ENCODE data around the gene HMGCS1. TPM values are rescaled to one million over a fixed set of nuclear protein-coding genes. Genes with fewer than 3 reads are reported as not detected.
"Not testable (repeated sequence)": the region's sequence is repeated elsewhere in the genome, so short reads cannot be mapped to it uniquely, and the experiment has no call there.

Gene HMGCS1
- total RNA-seq, 2 donors from 2014 or later = 10.9 to 22.8 TPM

GRCh38 chr5:43275391-43275790 is 37.8 kb downstream of the HMGCS1 start:
- Histone ChIP-seq H3K36me3 (replicated peaks in 1 of 2; ENCODE audit: insufficient read depth in 1 of 2, low read depth in 2 of 2) (no peaks in the 10 kb centered on the region), H3K4me1 (peaks cover 7% of the 10 kb centered on the region), H3K4me3 (no peak overlapping the region), H3K27me3 (no peaks in the 10 kb centered on the region), H3K9me3 (no peaks in the 10 kb centered on the region), H3K27ac (no peak overlapping the region)
- DNase-seq = no peak
- WGBS, 2 donors = 84 to 88% methylated on average over 4 of the region's 4 CpGs
- TF ChIP-seq POLR2A (IDR thresholded peaks at IDR 0.05) = no peak
- no peak for TF ChIP-seq CTCF (IDR thresholded peaks at IDR 0.05)
- ATAC-seq = no peak
- intact Hi-C loops (cut with DNase I) = no loop called here

- intact Hi-C loops (cut with DNase I) = no loop called here
- WGBS, 2 donors = 28% methylated on average over 7 of the region's 7 CpGs
- Histone ChIP-seq H3K4me3 (no peak overlapping the region), H3K4me1 (peaks cover 7% of the 10 kb centered on the region), H3K9me3 (no peaks in the 10 kb centered on the region), H3K27ac (no peak overlapping the region), H3K36me3 (replicated peaks in 1 of 2; ENCODE audit: insufficient read depth in 1 of 2, low read depth in 2 of 2) (no peaks in the 10 kb centered on the region), H3K27me3 (no peaks in the 10 kb centered on the region)
- TF ChIP-seq POLR2A (IDR thresholded peaks at IDR 0.05) = no peak
- TF ChIP-seq CTCF (IDR thresholded peaks at IDR 0.05) = no peak
- DNase-seq (no peak), ATAC-seq (no peak)
These were observed 38.6 kb downstream of the HMGCS1 start for GRCh38 chr5:43274435-43275114.

GRCh38 chr5:43273552-43273951 is 39.7 kb downstream of the HMGCS1 start:
- intact Hi-C loops (cut with DNase I) = no loop called here
- Histone ChIP-seq H3K4me1 (peaks cover 7% of the 10 kb centered on the region), H3K9me3 (no peaks in the 10 kb centered on the region), H3K27ac (no peak overlapping the region), H3K27me3 (no peaks in the 10 kb centered on the region), H3K4me3 (no peak overlapping the region), H3K36me3 (replicated peaks in 1 of 2; ENCODE audit: insufficient read depth in 1 of 2, low read depth in 2 of 2) (no peaks in the 10 kb centered on the region)
- DNase-seq (no peak), ATAC-seq (no peak)
- TF ChIP-seq CTCF (IDR thresholded peaks at IDR 0.05) = no peak
- TF ChIP-seq POLR2A (IDR thresholded peaks at IDR 0.05) = no peak

GRCh38 chr5:43270645-43271044 is 42.6 kb downstream of the HMGCS1 start:
- Histone ChIP-seq H3K9me3 (no peaks in the 10 kb centered on the region), H3K27me3 (no peaks in the 10 kb centered on the region), H3K4me3 (no peak overlapping the region), H3K27ac (no peak overlapping the region), H3K36me3 (replicated peaks in 1 of 2; ENCODE audit: insufficient read depth in 1 of 2, low read depth in 2 of 2) (no peaks in the 10 kb centered on the region), H3K4me1 (peaks cover 7% of the 10 kb centered on the region)
- intact Hi-C loops (cut with DNase I) = no loop called here
- WGBS, 2 donors = 68 to 75% methylated on average over 1 of the region's 1 CpG
- ATAC-seq (no peak), DNase-seq (no peak)
- TF ChIP-seq POLR2A (IDR thresholded peaks at IDR 0.05) (no peak), CTCF (IDR thresholded peaks at IDR 0.05) (no peak)

- H3K4me3 ChIP-seq = no peak overlapping the region
- no peak overlapping the region for H3K27ac ChIP-seq
- no peaks in the 10 kb centered on the region for H3K4me1 ChIP-seq
- H3K27me3 ChIP-seq = no peaks in the 10 kb centered on the region
- no peaks in the 10 kb centered on the region for H3K36me3 ChIP-seq (replicated peaks in 1 of 2; ENCODE audit: insufficient read depth in 1 of 2, low read depth in 2 of 2)
- WGBS, 2 donors = 73 to 100% methylated on average over 1 of the region's 1 CpG
- no peak for TF ChIP-seq POLR2A (IDR thresholded peaks at IDR 0.05)
- no peak for TF ChIP-seq CTCF (IDR thresholded peaks at IDR 0.05)
- DNase-seq (no peak), ATAC-seq (no peak)
- intact Hi-C loops (cut with DNase I) = no loop called here
- no peaks in the 10 kb centered on the region for H3K9me3 ChIP-seq
These were observed 44.9 kb downstream of the HMGCS1 start for GRCh38 chr5:43268188-43268820.

- H3K27me3 ChIP-seq; intact Hi-C loops (cut with DNase I); H3K4me3 ChIP-seq; H3K9me3 ChIP-seq; ATAC-seq; H3K36me3 ChIP-seq (replicated peaks in 1 of 2; ENCODE audit: insufficient read depth in 1 of 2, low read depth in 2 of 2); H3K4me1 ChIP-seq; DNase-seq; H3K27ac ChIP-seq: not testable (repeated sequence)
- 86 to 95% methylated on average over 2 of the region's 2 CpGs for WGBS, 2 donors
These were observed 50.9 kb downstream of the HMGCS1 start for GRCh38 chr5:43262269-43262668.

Measured in body of pancreas (tissue), 4 donors.